HG03103 (cell line): ENCODE data around the gene KRTAP5-5.
"Not testable (repeated sequence)": the region's sequence is repeated elsewhere in the genome, so short reads cannot be mapped to it uniquely, and the experiment has no call there.

Experiments used
- ATAC-seq: cut with Tn5 transposase; IDR thresholded peaks from one replicate; pipeline ENCODE4 v1.9.1; 2021; ENCODE audit warnings: low read depth; ENCODE audit not compliant: unreplicated experiment

The KRTAP5-5 gene, protein sequence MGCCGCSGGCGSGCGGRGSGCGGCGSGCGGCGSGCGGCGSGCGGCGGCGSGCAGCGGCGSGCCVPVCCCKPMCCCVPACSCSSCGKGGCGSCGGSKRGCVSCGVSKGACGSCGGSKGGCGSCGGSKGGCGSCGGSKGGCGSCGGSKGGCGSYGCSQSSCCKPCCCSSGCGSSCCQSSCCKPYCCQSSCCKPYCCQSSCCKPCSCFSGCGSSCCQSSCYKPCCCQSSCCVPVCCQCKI

DNA sequence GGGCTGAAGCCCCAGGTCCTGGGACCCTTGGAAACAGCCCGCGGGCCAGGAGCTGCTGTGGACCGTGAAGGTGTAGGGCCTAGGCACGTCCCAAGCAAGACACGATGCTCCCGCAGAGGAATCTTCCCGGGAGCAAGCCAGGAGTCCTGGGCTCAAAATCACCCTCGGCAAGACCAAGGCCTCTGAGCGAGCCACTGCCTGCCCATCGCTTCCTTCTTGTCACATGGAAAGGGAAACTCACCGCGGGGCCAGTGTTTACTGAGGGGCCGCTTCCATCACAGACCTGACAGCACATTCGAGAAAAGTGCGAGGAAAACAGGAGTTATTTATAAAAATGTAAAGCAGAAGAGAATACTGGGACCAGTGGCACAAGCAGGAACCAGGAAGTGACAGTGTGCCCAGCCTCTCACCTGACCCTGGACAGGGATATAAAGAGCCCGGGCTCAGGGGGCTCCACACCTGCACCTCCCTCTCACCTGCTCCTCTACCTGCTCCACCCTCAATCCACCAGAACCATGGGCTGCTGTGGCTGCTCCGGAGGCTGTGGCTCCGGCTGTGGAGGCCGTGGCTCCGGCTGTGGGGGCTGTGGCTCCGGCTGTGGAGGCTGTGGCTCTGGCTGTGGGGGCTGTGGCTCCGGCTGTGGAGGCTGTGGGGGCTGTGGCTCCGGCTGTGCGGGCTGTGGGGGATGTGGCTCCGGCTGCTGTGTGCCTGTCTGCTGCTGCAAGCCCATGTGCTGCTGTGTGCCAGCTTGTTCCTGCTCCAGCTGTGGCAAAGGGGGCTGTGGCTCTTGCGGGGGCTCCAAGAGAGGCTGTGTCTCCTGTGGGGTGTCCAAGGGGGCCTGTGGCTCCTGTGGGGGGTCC lies at the start of gene KRTAP5-5:
TSS of gene KRTAP5-5 (plus strand) at position 450 of the 860 bp plus-strand sequence. CDS start at position 516, 66 bp downstream.
- ATAC-seq = no peak

GRCh38 chr11:1581976-1582375 lies 47.6 kb upstream of the KRTAP5-5 start:
- no peak for ATAC-seq

DNA sequence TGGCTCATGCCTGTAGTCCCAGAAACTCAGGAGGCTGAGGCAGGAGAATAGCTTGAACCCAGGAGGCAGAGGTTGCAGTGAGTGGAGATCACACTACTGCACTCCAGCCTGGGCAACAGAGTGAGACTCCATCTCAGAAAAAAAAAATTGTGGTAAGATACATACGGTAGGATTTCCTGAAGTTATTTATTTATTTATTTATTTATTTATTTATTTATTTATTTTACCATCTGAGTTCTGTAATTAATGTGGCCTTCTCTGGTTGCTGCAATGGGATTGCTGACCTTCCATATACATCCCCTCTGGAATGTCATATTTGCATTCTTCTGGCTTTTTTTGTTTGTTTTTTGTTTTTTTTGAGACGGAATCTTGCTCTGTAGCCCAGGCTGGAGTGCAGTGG lies 46.7 kb upstream of the KRTAP5-5 start:
- not testable (repeated sequence) for ATAC-seq

DNA sequence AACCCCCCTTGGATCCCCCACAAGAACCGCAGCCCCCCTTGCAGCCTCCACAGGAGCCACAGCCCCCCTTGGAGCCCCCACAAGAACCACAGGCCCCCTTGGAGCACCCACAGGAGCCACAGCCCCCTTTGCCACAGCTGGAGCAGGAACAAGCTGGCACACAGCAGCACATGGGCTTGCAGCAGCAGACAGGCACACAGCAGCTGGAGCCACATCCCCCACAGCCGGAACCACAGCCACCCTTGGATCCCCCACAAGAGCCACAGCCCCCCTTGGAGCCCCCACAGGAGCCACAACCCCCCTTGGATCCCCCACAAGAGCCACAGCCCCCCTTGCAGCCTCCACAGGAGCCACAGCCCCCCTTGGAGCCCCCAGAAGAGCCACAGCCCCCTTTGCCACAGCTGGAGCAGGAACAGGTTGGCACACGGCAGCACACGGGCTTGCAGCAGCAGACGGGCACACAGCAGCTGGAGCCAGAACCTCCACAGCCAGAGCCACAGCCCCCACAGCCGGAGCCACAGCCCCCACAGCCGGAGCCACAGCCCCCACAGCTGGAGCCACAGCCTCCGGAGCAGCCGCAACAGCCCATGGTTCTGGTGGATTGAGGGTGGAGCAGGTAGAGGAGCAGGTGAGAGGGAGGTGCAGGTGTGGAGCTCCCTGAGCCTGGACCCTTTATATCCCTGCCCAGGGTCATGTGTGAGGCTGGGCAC lies 44.8 kb upstream of the KRTAP5-5 start, which contains the start of gene KRTAP5-1:
TSS of gene KRTAP5-1 (minus strand) at position 623 of the 710 bp plus-strand sequence. CDS start at position 589, 34 bp downstream.
- ATAC-seq = not testable (repeated sequence)

DNA sequence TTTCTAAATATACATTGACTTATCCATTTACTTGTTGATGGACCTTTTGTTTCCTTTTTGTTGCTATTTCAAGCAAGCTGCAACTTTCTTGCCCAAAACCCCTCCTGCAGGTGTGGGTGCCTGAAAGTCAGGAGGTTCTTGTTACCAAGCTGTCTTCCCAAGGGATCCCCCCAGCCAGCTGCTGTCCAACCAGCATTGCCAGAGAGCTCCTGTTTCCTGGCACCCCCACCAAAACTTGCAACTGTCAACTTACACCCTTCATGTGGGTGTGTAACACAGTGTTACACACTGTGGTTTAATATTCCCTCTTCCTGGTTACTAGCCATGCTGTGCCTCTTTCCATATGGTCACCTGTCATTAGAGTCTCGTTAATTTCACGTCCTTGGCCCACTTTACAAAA lies 42.9 kb upstream of the KRTAP5-5 start:
- ATAC-seq = no peak

DNA sequence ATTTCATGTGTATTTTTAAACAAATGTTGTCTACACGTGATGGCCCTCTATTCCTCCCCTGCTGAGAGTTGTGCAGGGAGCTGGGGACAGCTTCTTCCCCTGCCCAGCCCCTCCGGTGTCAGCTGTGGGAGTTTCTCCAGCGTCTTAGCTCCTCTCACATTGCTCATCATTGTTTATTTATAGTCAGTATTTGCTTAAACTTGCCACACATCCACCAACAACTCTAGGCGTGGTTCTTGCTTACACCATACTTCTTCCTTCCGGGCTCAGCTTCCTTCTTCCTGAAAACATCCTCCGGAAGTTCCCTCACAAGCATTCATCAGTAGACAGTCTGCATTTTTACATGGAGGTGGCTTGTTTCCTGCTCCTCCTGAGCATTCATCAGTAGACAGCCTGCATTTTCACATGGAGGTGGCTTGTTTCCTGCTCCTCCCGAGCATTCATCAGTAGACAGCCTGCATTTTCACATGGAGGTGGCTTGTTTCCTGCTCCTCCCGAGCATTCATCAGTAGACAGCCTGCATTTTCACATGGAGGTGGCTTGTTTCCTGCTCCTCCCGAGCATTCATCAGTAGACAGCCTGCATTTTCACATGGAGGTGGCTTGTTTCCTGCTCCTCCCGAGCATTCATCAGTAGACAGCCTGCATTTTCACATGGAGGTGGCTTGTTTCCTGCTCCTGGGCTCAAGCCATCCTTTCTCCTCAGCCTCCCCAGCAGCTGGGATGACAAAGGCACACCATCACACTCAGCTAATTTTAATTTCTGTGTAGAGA lies 40.2 kb upstream of the KRTAP5-5 start:
- not testable (repeated sequence) for ATAC-seq

DNA sequence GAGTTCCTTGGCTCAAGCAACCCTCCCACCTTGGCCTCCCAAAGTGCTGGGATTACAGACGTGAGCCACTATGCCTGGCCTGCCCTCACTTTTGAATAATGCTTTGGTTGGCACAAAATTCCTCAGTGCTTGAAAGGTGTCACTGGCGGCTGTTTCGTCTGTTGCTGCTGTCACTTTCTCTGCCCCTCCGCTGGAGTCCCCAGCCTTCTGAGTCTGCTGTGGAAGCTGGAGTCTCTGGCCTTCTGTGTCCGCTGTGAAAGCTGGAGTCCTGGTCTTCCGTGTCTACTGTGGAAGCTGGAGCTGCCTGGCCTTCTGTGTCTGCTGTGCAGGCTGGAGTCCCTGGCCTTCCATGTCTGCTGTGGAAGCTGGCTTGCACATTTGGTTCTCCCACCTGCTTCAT lies 39.6 kb upstream of the KRTAP5-5 start:
- ATAC-seq = no peak

DNA sequence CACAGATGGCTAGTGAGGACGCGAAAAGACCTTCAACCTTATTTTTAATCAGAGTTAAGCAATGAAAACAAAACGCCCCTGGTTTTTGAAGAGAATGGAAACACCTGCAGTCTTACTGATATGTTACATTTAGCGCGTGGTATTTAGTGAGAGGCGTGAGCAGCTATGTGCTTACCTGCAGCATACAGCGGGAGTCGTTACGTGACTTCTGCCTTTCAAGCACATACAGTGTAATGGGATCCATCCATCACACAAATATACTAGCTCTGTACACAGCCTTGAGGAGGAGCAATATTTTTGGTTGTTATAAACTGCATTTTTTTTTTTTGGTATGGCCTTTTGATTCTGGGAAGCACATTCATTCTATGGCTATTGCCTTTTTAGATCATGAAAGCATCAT lies 36.9 kb upstream of the KRTAP5-5 start:
- ATAC-seq = no peak

- ATAC-seq = not testable (repeated sequence)
Measured at GRCh38 chr11:1595994-1596575, 33.5 kb upstream of the KRTAP5-5 start.

DNA sequence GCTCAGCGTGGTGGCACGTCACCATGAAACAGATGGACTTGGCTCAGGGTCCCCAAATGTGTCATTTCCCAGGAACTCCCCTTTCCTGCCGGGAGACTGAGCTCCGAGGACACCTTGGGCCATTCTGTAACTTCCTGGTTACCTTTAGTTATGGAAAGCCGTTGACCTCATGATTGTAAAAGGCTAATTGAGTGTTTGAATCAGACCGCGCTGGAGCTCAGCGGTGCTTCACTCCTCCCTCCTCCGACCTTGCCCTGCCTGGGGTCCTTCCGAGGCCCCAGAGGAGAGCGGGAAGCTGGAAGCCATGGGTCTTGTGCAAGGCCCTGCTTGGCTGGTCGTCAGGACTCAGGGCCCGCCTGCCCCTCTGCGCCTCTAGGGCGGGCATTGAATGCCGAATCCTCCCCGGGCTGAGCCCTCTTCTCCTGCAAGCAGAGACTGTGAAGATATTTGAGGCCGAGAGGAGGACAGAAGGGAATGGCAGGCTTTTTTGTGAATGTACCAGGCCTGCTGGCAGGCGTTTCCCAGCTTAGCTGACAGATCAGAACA lies 32.9 kb upstream of the KRTAP5-5 start:
- not testable (repeated sequence) for ATAC-seq

GRCh38 chr11:1597331-1597993 lies 32.1 kb upstream of the KRTAP5-5 start:
- ATAC-seq = no peak

DNA sequence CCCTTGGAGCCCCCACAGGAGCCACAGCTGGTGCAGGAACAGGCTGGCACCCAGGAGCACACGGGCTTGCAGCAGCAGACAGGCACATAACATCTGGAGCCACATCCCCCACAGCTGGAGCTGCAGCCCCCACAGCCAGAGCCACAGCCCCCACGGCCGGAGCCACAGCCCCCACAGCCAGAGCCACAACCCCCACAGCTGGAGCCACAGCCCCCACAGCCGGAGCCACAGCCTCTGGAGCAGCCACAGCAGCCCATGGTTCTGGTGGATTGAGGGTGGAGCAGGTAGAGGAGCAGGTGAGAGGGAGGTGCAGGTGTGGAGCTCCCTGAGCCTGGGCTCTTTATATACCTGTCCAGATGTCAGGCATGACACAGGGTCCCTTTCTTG lies 31.6 kb upstream of the KRTAP5-5 start, which contains the start of gene KRTAP5-2:
TSS of gene KRTAP5-2 (minus strand) at position 301 of the 387 bp plus-strand sequence. CDS start at position 257, 44 bp downstream.
- no peak for ATAC-seq

DNA sequence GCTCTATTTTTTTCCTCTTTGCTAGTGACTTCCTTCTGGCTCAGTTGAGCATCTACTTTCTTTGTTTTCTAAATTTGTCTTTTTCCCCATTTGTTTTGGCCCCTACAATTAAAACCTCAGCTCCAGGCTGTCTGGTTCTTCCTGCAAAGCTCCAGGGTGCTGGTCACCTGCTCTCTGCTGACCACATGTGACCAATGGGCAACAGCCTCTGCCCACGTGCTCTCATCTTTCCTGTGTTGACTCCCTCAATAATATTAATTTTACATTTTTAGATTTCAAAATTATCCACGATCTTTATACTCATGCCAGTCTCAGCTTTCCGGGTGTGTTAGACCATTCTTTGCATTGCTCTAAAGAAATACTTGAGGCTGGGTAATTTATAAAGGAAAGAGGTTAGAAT lies 31.2 kb upstream of the KRTAP5-5 start:
- ATAC-seq = not testable (repeated sequence)

- no peak for ATAC-seq
Measured at GRCh38 chr11:1598816-1599215, 30.8 kb upstream of the KRTAP5-5 start.

DNA sequence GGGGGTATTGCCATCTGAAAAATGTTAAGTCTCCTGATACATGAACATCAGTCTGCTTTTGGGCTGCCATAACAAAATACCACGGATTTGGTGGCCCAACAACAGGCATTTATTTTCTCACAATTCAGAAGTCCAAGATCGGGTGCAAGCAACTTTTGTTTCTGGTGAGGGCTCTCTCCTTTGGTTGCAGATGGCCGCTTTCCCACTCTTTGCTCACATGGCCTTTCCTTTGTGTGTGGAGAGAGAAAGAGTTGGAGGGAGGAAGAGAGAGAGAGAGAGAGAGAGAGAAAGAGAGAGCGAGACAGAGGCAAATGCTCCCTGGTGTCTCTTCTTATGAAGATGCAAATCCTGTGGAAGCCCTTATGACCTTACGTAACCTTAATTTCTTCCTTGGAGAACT lies 28.9 kb upstream of the KRTAP5-5 start:
- ATAC-seq = no peak

GRCh38 chr11:1601663-1602062 lies 27.9 kb upstream of the KRTAP5-5 start:
- not testable (repeated sequence) for ATAC-seq

- ATAC-seq = no peak
Measured at GRCh38 chr11:1603629-1604028, 25.9 kb upstream of the KRTAP5-5 start.

GRCh38 chr11:1604181-1604580 lies 25.4 kb upstream of the KRTAP5-5 start:
- ATAC-seq = no peak

- no peak for ATAC-seq
Measured at GRCh38 chr11:1604711-1605110, 24.9 kb upstream of the KRTAP5-5 start.
